ENCODE data around the gene LRRC70. TPM values are rescaled to one million over a fixed set of nuclear protein-coding genes. Genes with fewer than 3 reads are reported as not detected.

The LRRC70 gene
- total and polyA plus RNA-seq, 2 of the 8 experiments (the other 6 are each of a cell fraction or from before 2014, with no cell fraction given): 0.62 to 0.67 TPM

GRCh38 chr5:62614355-62614754 lies 35.7 kb downstream of the LRRC70 start:
- no peaks in the 10 kb centered on the region for H3K79me1 ChIP-seq (ENCODE audit: low read depth, low read length)
- CTCF ChIA-PET (ENCODE audit: partially characterized antibody): interaction anchor here (0.6 to 1.8 kb wide), 2 partner anchors 13 to 69 kb away, joined by 3 to 6 read pairs; no protein-coding TSS in a partner anchor
- no peak overlapping the region for H3K4me2 ChIP-seq (ENCODE audit: insufficient read depth in 1 of 2, low read depth in 2 of 2, low read length in 2 of 2)
- DNase-seq (ENCODE audit: low read depth in 1 of 2, low spot score in 2 of 2) (peak in 1 of 2 experiments; percentile 34), FAIRE-seq (no peak)
- H3K23ac ChIP-seq (ENCODE audit: insufficient read length): no peak overlapping the region
- no peak overlapping the region for H3K18ac ChIP-seq (ENCODE audit: extremely low read depth, low read length)
- no peak overlapping the region for H3K9ac ChIP-seq (replicated peaks in 1 of 4; ENCODE audit: extremely low read depth in 1 of 4, low read depth in 3 of 4, low read length in 3 of 4)
- peaks cover 0 to 3% of the 10 kb centered on the region in 2 experiments for H4K20me1 ChIP-seq (replicated peaks in 1 of 2; ENCODE audit: control insufficient read depth in 1 of 2, insufficient read depth in 2 of 2, low read length in 2 of 2)
- no peak overlapping the region for H2BK120ac ChIP-seq (replicated peaks; ENCODE audit: low read depth, low read length)
- no peak overlapping the region for H3K4me3 ChIP-seq (ENCODE audit: extremely low read depth in 1 of 4, insufficient read depth in 2 of 4, low read depth in 3 of 4, low read length in 4 of 4)
- no peaks in the 10 kb centered on the region for H3K23me2 ChIP-seq (ENCODE audit: low read depth, low read length)
- H3K27me3 ChIP-seq (replicated peaks in 1 of 4; ENCODE audit: control insufficient read depth in 3 of 4, extremely low read depth in 1 of 4, insufficient read depth in 3 of 4, low read length in 3 of 4): no peaks in the 10 kb centered on the region
- no peak overlapping the region for H2AFZ ChIP-seq (ENCODE audit: low read length)
- no peak overlapping the region for H3K4ac ChIP-seq (replicated peaks; ENCODE audit: insufficient read length, low read depth, low read length)
- H3K27ac ChIP-seq (ENCODE audit: low read depth, low read length): no peak overlapping the region
- no peak overlapping the region for H3K14ac ChIP-seq (ENCODE audit: insufficient read length)
- no peaks in the 10 kb centered on the region for H3K79me2 ChIP-seq (ENCODE audit: control insufficient read depth in 1 of 2, insufficient read depth in 2 of 2, low read length in 2 of 2)
- H2AK5ac ChIP-seq (ENCODE audit: low read depth, low read length): 0 out of 2 replicates have a peak overlapping the region, but pooled peaks have one; percentile 29
- TF ChIP-seq CHD1 (IDR thresholded peaks at IDR 0.05; ENCODE audit: low read depth, low read length) (no peak), HDAC6 (IDR thresholded peaks at IDR 0.05; ENCODE audit: low read depth, low read length) (no peak), POLR2A (IDR thresholded peaks at IDR 0.05; ENCODE audit: control extremely low read depth in 1 of 2, low read depth in 2 of 2, low read length in 2 of 2) (no peak)
- no peaks in the 10 kb centered on the region for H3K4me1 ChIP-seq (replicated peaks in 1 of 4; ENCODE audit: control insufficient read depth in 3 of 4, insufficient read depth in 4 of 4, low read length in 3 of 4)
- H2BK5ac ChIP-seq (ENCODE audit: low read depth, low read length): peak overlapping the region; percentile 54; the same call in 1 of the 2 replicates
- WGBS, 2 experiments (ENCODE audit: extremely low coverage in 1 of 2, insufficient coverage in 1 of 2, insufficient read length in 1 of 2, insufficient replicate concordance in 2 of 2, low coverage in 1 of 2, low lambda C conversion rate in 2 of 2, missing lambda C conversion rate in 1 of 2): 88% methylated on average over 8 of the region's 8 CpGs; no CpG with 5 or more reads in 1 of the 2 experiments
- H2BK15ac ChIP-seq (ENCODE audit: low read length): no peak overlapping the region
- H4K8ac ChIP-seq (ENCODE audit: extremely low read depth, insufficient read depth, low read length): no peak overlapping the region; the same call in 1 of the 2 replicates
- no peak overlapping the region for H2BK20ac ChIP-seq (ENCODE audit: low read length)
- H3K36me3 ChIP-seq (ENCODE audit: control insufficient read depth in 2 of 4, insufficient read depth in 4 of 4, low read length in 3 of 4): no peaks in the 10 kb centered on the region; a peak in 1 of 8 replicates
- no peak overlapping the region for H4K5ac ChIP-seq (ENCODE audit: insufficient read length, low read depth, low read length)
- POLR2A ChIA-PET (ENCODE audit: partially characterized antibody): no interaction called here
- H3K56ac ChIP-seq (replicated peaks; ENCODE audit: insufficient read length, low read depth, low read length): no peak overlapping the region
- no peak overlapping the region for H4K91ac ChIP-seq (replicated peaks; ENCODE audit: insufficient read length, low read length)
- no peak overlapping the region for H2BK12ac ChIP-seq (ENCODE audit: low read depth, low read length)
- H3K9me3 ChIP-seq (ENCODE audit: insufficient read depth in 2 of 2, low read depth in 1 of 2, low read length in 1 of 2): peaks cover 0 to 4% of the 10 kb centered on the region in 2 experiments; a peak in 1 of 4 replicates
